GM12878 (cell line): Measurements from ENCODE around the gene RADX. TPM values are rescaled to one million over a fixed set of nuclear protein-coding genes. Genes with fewer than 3 reads are reported as not detected.

ENCODE experiments used
- ATAC-seq: fragments of 200-7000 bp; cut with Tn5 transposase; 3 replicates; pipeline ENCODE4 v1.9.1; 2020; ENCODE audit warnings: mild to moderate bottlenecking, moderate library complexity
- BruUV-seq: library from RNA; stranded (reverse); fragments of 400-500 nt; replicated peaks from 2 replicates; lab custom pipeline; 2021; lab: Mats Ljungman, UMichigan
- CTCF ChIA-PET: fragments of 300-600 bp; sonication (Branson Sonifier 250); formaldehyde crosslinking; extraction: SDS; loops from one replicate; lab custom pipeline; 2021; ENCODE audit warnings: inconsistent platforms; lab: Yijun Ruan, JAX
- POLR2A ChIA-PET: fragments of 350-600 bp; formaldehyde crosslinking; extraction: SDS; loops from one replicate; lab custom pipeline; 2021; ENCODE audit warnings: inconsistent platforms; lab: Charles Lee
- RAD21 ChIA-PET: fragments of 300-600 bp; sonication (Branson Sonifier 250); formaldehyde crosslinking; loops from one replicate; lab custom pipeline; 2023; ENCODE audit warnings: antibody characterized with exemption; ENCODE audit not compliant: unreplicated experiment; lab: Charles Lee
- SMC1A ChIA-PET: fragments of 300-600 bp; sonication (Branson Sonifier 250); formaldehyde crosslinking; loops from one replicate; lab custom pipeline; 2023; ENCODE audit not compliant: unreplicated experiment, uncharacterized antibody; lab: Charles Lee
- DNase-seq: peaks from one replicate; pipeline ENCODE4 v3.0.0-alpha.2; 2011; ENCODE audit warnings: low read depth, low spot score
- FAIRE-seq: peaks from 3 replicates; lab custom pipeline; 2011; peaks lifted over from hg19 to GRCh38; lab: Jason Lieb, UNC
- H2AFZ ChIP-seq: 2 replicates; pipeline ENCODE4 v1.6.0; 2011; ENCODE audit warnings: low read depth, low read length, control low read depth; ENCODE audit not compliant: control insufficient read depth
- H3K27ac ChIP-seq: 2 replicates; pipeline ENCODE4 v1.5.1; 2011; ENCODE audit warnings: control low read depth; ENCODE audit not compliant: control insufficient read depth, insufficient read depth
- H3K27me3 ChIP-seq, 2 experiments: replicated peaks in 1 of 2; 2 replicates each; pipeline versions ENCODE4 v1.6.0 to v1.6.1; 2011; ENCODE audit warnings: low read length in 1 of 2; ENCODE audit not compliant: control insufficient read depth in 2 of 2, insufficient read depth in 2 of 2
- H3K36me3 ChIP-seq, 2 experiments: 2 replicates each; pipeline ENCODE4 v1.5.1; 2011; ENCODE audit warnings: low read length in 1 of 2; ENCODE audit not compliant: control insufficient read depth in 2 of 2, insufficient read depth in 2 of 2
- H3K4me1 ChIP-seq: 2 replicates; pipeline ENCODE4 v1.6.1; 2011; ENCODE audit warnings: mild to moderate bottlenecking, low read length, moderate library complexity, mixed read lengths; ENCODE audit not compliant: control insufficient read depth, insufficient read depth
- H3K4me2 ChIP-seq: 2 replicates; pipeline ENCODE4 v1.6.0; 2011; ENCODE audit warnings: control low read depth; ENCODE audit not compliant: control insufficient read depth, insufficient read depth
- H3K4me3 ChIP-seq: fragments of 200-600 bp; sonication (generic); 2 replicates; pipeline ENCODE4 v1.5.1; 2016
- H3K79me2 ChIP-seq: 2 replicates; pipeline ENCODE4 v1.6.0; 2011; ENCODE audit warnings: low read length; ENCODE audit not compliant: control insufficient read depth, insufficient read depth
- H3K9ac ChIP-seq: 2 replicates; pipeline ENCODE4 v1.8.0; 2011; ENCODE audit warnings: low read length, control low read depth, mixed read lengths; ENCODE audit not compliant: control insufficient read depth, insufficient read depth
- H3K9me3 ChIP-seq: replicated peaks from 3 replicates; pipeline ENCODE4 v1.5.1; 2011; ENCODE audit warnings: mild to moderate bottlenecking, low read length; ENCODE audit not compliant: control insufficient read depth, insufficient read depth
- H4K20me1 ChIP-seq: 2 replicates; pipeline ENCODE4 v1.6.0; 2011; ENCODE audit not compliant: control insufficient read depth, insufficient read depth
- ATF3 ChIP-seq: IDR thresholded peaks from 2 replicates; pipeline ENCODE4 v1.6.1; 2011; ENCODE audit warnings: low read depth, mild to moderate bottlenecking, low read length, moderate library complexity, borderline replicate concordance; ENCODE audit errors: extremely low read depth
- BACH1 ChIP-seq: fragments of 450-650 bp; IDR thresholded peaks from 2 replicates; pipeline ENCODE4 v1.6.1; 2017; ENCODE audit warnings: mild to moderate bottlenecking, borderline replicate concordance
- CHD2 ChIP-seq: IDR thresholded peaks from 2 replicates; pipeline ENCODE4 v1.6.1; 2011; ENCODE audit warnings: low read depth, low read length, improper control_type of control experiment, borderline replicate concordance
- ETV6 ChIP-seq, 2 experiments: fragments of 450-650 bp in 1 of 2; IDR thresholded peaks in 1 of 2; conservative IDR thresholded peaks in 1 of 2; 2 replicates each; pipeline ENCODE4 v1.6.1; 2014; ENCODE audit warnings: antibody characterized with exemption in 1 of 2, borderline replicate concordance in 1 of 2, low read depth in 1 of 2, mild to moderate bottlenecking in 1 of 2, moderate library complexity in 1 of 2
- GABPA ChIP-seq: IDR thresholded peaks from 2 replicates; pipeline ENCODE4 v1.6.1; 2014; ENCODE audit warnings: antibody characterized with exemption, low read depth, mild to moderate bottlenecking, inconsistent platforms
- HDAC2 ChIP-seq: fragments of 200-600 bp; sonication (generic); IDR thresholded peaks from 2 replicates; pipeline ENCODE4 v1.6.1; 2017
- KLF5 ChIP-seq: fragments of 450-650 bp; IDR thresholded peaks from 2 replicates; pipeline ENCODE4 v1.6.1; 2014; ENCODE audit warnings: mild to moderate bottlenecking; ENCODE audit not compliant: partially characterized antibody
- MEF2A ChIP-seq: IDR thresholded peaks from 2 replicates; pipeline ENCODE4 v1.6.1; 2011; ENCODE audit warnings: low read depth, mild to moderate bottlenecking, low read length, moderate library complexity; ENCODE audit not compliant: insufficient read depth
- NKRF ChIP-seq: fragments of 450-650 bp; conservative IDR thresholded peaks from 2 replicates; pipeline ENCODE4 v1.6.1; 2017; ENCODE audit warnings: mild to moderate bottlenecking, moderate library complexity
- NR2C2 ChIP-seq: IDR thresholded peaks from 2 replicates; pipeline ENCODE4 v1.6.1; 2011; ENCODE audit warnings: borderline replicate concordance, low read depth; ENCODE audit not compliant: control insufficient read depth, insufficient read length
- PBX3 ChIP-seq: IDR thresholded peaks from 2 replicates; pipeline ENCODE4 v1.6.1; 2011; ENCODE audit warnings: mild to moderate bottlenecking, low read depth, low read length, moderate library complexity; ENCODE audit not compliant: insufficient replicate concordance
- RCOR1 ChIP-seq: conservative IDR thresholded peaks from 2 replicates; pipeline ENCODE4 v1.6.1; 2012; ENCODE audit warnings: low read depth, low read length, improper control_type of control experiment
- SP1 ChIP-seq: IDR thresholded peaks from one replicate; pipeline ENCODE4 v1.6.1; 2011; ENCODE audit warnings: low read depth, low read length
- SREBF1 ChIP-seq: IDR thresholded peaks from 2 replicates; pipeline ENCODE4 v1.6.1; 2012; ENCODE audit warnings: mild to moderate bottlenecking, low read length
- SUZ12 ChIP-seq: fragments of 200-600 bp; sonication (generic); IDR thresholded peaks from one replicate; pipeline ENCODE4 v1.6.1; 2018; ENCODE audit warnings: antibody characterized with exemption, mild to moderate bottlenecking; ENCODE audit not compliant: unreplicated experiment
- WGBS: methylation state at CpG from one replicate; pipeline ENCODE4 v1.1.6; 2016; ENCODE audit warnings: low lambda C conversion rate; ENCODE audit not compliant: insufficient replicate concordance, insufficient coverage; ENCODE audit errors: missing lambda C conversion rate; 5-methylcytosine and 5-hydroxymethylcytosine counted together
- in situ Hi-C: fragments of 300-500 bp; cut with MboI; formaldehyde crosslinking; loops from 9 replicates; pipeline ENCODE4 v1.14.3; 2018; ENCODE audit warnings: mixed read lengths
- intact Hi-C: fragments of 100-400 bp; cut with micrococcal nuclease; formaldehyde crosslinking; loops from one replicate; pipeline ENCODE4 v1.14.2; 2022; ENCODE audit not compliant: unreplicated experiment
- polyA plus RNA-seq, 11 experiments: library from polyadenylated mRNA; depleted of rRNA in 4 of 11; unstranded in 6 of 11; stranded (reverse) in 5 of 11; fragments of >200 nt; fragmentation: Nextera tagmentation in 4 of 11; fragmentation: Illumina TruSeq in 1 of 11; extraction: Ambion mirVana in 4 of 11; extraction: Trizol in 1 of 11; gene quantifications; 1 replicate in 1 of 11; 2 replicates in 10 of 11; pipeline versions ENCODE4 v1.2.1 to v1.2.3, GENCODE V29; 2011 to 2016; ENCODE audit warnings: inconsistent platforms in 2 of 11, missing spikeins in 2 of 11, low read depth in 1 of 11
- total RNA-seq, 4 experiments: library from RNA; depleted of rRNA in 3 of 4; stranded (reverse); fragments of >200 nt in 3 of 4; fragmentation: Illumina TruSeq in 1 of 4; extraction: Trizol in 1 of 4; gene quantifications; 2 replicates each; pipeline versions ENCODE4 v1.2.1 to v1.2.3, GENCODE V29; 2013 to 2021

Gene RADX
- total and polyA plus RNA-seq, 10 of the 15 experiments (the other 5 are each of a cell fraction or from before 2014, with no cell fraction given), result 4.3 to 24.2 (median 12.4) TPM

GRCh38 chrX:106585478-106585877 lies 26.3 kb upstream of the RADX start:
- Histone ChIP-seq H3K9me3 (no peaks in the 10 kb centered on the region), H3K4me1 (no peaks in the 10 kb centered on the region), H3K27ac (no peak overlapping the region), H3K9ac (no peak overlapping the region), H3K36me3 (no peaks in the 10 kb centered on the region), H3K79me2 (no peaks in the 10 kb centered on the region), H3K4me2 (no peak overlapping the region), H4K20me1 (no peaks in the 10 kb centered on the region), H3K4me3 (no peak overlapping the region), H2AFZ (no peak overlapping the region), H3K27me3 (no peaks in the 10 kb centered on the region)
- RAD21 ChIA-PET, result no interaction called here
- ATAC-seq (no peak), FAIRE-seq (no peak), DNase-seq (no peak)
- WGBS, result 0% methylated on average over 2 of the region's 2 CpGs
- BruUV-seq, result no TSS peak
- intact Hi-C loops, result no loop called here
- POLR2A ChIA-PET, result no interaction called here
- in situ Hi-C loops, result no loop called here
- CTCF ChIA-PET, result no interaction called here
- TF ChIP-seq NR2C2 (no peak), CHD2 (no peak), SREBF1 (no peak), BACH1 (no peak), GABPA (no peak), RCOR1 (no peak), SUZ12 (no peak), ETV6 (conservative IDR thresholded peaks at IDR 0.05 in 1 of 2, IDR thresholded peaks at IDR 0.05 in 1 of 2; ENCODE audit: borderline replicate concordance in 1 of 2, low read depth in 1 of 2) (no peak), SP1 (no peak)
- SMC1A ChIA-PET, result no interaction called here

- H3K4me1 ChIP-seq, result no peaks in the 10 kb centered on the region
- no peak for DNase-seq
- H3K9ac ChIP-seq, result no peak overlapping the region
- in situ Hi-C loops (no loop called here), intact Hi-C loops (no loop called here)
- POLR2A ChIA-PET, result no interaction called here
- H2AFZ ChIP-seq, result no peak overlapping the region
- no peaks in the 10 kb centered on the region for H3K79me2 ChIP-seq
- no peaks in the 10 kb centered on the region for H3K36me3 ChIP-seq
- no peaks in the 10 kb centered on the region for H3K9me3 ChIP-seq
- no peak overlapping the region for H3K4me3 ChIP-seq
- SMC1A ChIA-PET, result interaction anchor here (0.8 to 1.7 kb wide), 2 partner anchors 9 to 24 kb away, joined by 3 to 6 read pairs; no protein-coding TSS in a partner anchor
- RAD21 ChIA-PET, result no interaction called here
- H4K20me1 ChIP-seq, result no peaks in the 10 kb centered on the region
- FAIRE-seq, result no peak
- H3K27ac ChIP-seq, result no peak overlapping the region
- ATAC-seq, result peak; percentile 87
- 21% methylated on average over 2 of the region's 2 CpGs for WGBS
- CTCF ChIA-PET, result no interaction called here
- H3K27me3 ChIP-seq, result no peaks in the 10 kb centered on the region
- BruUV-seq, result no TSS peak
- H3K4me2 ChIP-seq, result no peak overlapping the region
- TF ChIP-seq PBX3 (no peak), KLF5 (no peak), MEF2A (no peak), HDAC2 (no peak), NKRF (no peak), ATF3 (no peak)
Observed at GRCh38 chrX:106588801-106589200, 23.0 kb upstream of the RADX start.
